Measurements from ENCODE around the gene VMP1.
"Not testable (repeated sequence)": the region's sequence is repeated elsewhere in the genome, so short reads cannot be mapped to it uniquely, and the experiment has no call there.

Gene VMP1

DNA sequence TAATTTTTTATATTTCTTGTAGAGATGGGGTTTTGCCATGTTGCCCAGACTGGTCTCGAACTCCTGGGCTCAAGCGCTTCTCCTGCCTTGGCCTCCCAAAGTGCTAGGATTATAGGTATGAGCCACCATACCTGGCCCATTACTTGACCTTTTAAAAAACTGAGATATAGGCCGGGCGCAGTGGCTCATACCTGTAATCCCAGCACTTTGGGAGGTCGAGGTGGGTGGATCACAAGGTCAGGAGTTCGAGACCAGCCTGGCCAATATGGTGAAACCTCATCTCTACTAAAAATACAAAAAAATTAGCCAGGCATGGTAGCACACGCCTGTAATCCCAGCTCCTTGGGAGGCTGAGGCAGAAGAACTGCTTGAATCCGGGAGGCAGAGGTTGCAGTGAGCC is 166.0 kb downstream of the VMP1 start:
- not testable (repeated sequence) for DNase-seq

GRCh38 chr17:59874376-59874775 is 166.9 kb downstream of the VMP1 start:
- DNase-seq = no peak

DNA sequence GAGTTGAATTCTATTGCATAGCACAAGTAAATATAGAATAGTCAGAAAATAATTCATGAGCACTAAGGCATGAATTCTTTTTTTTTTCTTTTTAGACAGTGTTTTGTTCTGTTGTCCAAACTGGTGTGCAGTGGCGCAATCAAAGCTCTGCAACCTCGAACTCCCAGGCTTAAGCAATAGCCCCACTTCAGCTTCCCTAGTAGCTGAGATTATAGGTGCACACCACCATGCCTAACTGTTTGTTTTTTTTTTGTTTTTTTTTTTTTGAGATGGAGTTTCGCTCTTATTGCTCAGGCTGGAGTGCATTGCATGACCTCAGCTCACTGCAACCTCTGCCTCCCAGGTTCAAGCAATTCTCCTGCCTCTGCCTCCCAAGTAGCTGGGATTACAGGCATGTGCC is 168.7 kb downstream of the VMP1 start:
- DNase-seq = no peak

GRCh38 chr17:59877965-59878364 is 170.5 kb downstream of the VMP1 start:
- DNase-seq = no peak

DNA sequence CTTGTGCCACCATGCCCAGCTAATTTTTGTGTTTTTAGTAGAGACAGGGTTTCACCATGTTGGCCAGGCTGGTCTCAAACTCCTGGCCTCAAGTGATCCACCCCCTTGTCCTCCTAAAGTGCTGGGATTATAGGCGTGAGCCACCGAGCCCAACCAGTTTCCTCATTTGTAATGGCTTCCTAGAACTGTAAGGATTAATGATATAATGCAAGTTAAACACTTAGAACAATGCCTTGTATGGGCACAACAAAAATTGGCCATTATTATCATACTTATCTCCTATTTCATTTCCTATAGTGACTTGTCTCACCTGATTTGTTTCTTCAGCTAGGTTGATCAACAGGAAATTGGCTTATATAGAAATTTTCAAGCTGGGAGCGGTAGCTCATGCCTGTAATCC is 171.2 kb downstream of the VMP1 start:
- DNase-seq = no peak

DNA sequence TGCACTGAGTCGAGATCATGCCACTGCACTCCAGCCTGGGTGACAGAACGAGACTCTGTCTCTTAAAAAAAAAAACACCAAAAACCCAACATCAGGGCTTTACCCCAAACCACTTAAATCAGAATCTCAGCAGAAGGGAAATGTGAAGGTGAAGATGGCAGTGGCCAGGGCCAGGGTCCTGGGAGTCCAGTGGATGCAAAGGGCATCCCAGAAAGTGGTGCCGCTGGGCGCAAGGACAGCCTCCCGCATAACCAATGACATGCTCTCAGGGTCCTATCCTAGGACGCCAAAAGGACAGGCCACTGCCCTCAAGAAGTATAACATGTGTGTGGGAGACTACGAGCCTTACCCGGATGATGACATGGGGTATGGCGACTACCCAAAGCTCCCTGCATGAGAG is 177.4 kb downstream of the VMP1 start:
- no peak for DNase-seq

DNA sequence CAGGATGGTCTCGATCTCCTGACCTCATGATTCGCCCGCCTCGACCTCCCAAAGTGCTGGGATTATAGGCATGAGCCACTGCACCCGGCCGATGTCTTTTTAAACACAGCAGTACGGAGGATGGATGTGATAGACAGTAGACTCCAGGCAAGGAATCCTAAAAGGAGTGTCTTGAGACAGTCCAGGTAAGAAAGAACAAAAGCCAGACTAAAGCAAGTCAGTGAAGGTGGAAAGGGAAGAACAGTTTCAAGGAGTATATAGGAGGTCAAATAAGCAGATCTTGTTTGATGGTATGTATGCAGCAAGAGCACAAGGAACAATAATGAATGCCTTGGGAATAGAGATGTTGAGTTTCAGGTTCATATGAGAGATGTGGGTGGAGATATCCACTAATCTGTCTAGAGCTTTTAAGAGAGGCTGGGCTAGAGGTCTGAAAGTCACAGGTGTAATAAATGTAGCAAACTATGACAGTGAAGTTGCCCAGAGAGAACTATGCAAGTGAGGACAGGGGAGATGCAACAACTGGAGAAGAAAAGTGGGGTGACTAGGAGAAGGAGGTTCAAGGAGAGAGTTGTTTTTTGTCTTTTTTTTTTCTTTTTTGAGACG is 180.8 kb downstream of the VMP1 start:
- no peak for DNase-seq

DNA sequence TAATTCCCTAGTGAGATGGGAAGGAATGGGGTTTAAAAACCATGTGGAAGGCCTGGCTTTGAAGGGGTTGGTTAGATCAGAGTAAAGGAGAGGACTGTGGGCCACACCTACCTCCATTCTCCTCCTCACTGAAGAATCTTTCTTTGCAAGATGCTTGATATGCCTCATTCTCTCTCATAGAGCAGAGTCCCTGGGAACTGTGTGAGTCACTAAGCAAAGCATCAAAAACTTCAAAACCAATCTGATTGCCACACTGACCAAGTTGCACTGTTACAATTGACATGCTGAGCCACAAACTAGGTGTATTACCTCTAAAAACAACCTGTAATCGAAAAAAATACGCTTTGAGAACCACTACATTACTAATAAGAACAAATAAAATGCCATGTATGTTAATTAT is 183.3 kb downstream of the VMP1 start:
- DNase-seq = no peak
